GM21360 (cell line): ENCODE measurements around the gene PIP4K2C.

Source experiments
- ATAC-seq: cut with Tn5 transposase; IDR thresholded peaks from one replicate; pipeline ENCODE4 v1.9.1; 2021; ENCODE audit warnings: mild to moderate bottlenecking, moderate library complexity; ENCODE audit not compliant: unreplicated experiment

Gene PIP4K2C

DNA sequence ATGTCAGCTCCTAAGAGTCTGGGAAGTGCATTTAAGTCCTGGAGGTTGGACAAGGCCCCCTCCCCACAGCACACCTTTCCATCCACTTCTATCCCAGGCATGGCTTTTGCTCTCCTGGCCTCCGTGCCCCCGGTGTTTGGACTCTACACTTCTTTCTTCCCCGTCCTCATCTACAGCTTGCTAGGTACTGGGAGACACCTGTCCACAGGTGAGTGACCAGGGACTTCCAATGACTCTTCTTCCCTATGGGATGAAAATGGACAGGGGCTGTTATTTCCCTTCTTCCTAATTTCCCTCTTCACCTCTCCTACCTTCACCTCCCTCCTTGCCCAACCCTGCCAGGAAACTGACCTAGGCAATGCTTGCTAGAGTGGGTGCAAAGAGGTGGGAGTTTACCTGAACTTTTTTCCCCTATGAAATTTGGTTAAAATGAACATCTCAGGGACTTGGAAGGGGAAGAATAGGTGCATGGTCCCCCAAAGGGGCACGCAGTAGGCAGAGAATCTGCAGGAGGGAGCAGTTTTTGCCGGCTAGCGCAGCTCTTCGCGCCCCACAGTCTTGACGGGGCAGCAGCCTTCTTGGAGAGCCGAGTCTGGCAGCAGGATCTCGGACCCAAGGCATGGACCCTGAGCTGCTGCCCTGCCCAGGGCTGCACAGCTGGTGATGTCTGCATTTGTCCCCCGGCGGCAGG, 29.4 kb downstream of the PIP4K2C start:
- no peak for ATAC-seq

DNA sequence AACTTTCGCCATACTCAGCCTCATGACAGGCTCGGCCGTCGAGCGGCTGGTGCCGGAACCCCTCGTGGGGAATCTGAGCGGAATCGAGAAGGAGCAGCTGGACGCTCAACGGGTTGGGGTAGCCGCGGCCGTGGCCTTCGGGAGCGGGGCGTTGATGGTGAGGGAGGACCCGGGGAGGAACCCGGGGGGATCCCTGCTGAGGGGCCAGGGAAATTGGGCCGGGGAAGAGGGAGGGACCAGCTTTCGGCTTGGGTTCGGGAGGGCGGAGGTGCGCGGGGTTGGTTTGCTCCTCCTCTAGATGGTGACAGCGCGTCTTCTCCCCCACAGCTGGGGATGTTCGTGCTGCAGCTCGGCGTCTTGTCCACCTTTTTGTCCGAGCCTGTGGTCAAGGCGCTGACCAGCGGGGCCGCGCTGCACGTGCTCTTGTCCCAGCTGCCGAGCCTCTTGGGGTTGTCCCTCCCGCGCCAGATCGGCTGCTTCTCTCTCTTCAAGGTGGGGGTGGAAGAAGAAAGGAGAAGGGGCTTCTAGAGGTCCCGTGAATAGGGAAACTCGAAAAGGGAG, 30.0 kb downstream of the PIP4K2C start:
- ATAC-seq = no peak

GRCh38 chr12:57621497-57622292, 30.7 kb downstream of the PIP4K2C start:
- peak; percentile 52 for ATAC-seq

DNA sequence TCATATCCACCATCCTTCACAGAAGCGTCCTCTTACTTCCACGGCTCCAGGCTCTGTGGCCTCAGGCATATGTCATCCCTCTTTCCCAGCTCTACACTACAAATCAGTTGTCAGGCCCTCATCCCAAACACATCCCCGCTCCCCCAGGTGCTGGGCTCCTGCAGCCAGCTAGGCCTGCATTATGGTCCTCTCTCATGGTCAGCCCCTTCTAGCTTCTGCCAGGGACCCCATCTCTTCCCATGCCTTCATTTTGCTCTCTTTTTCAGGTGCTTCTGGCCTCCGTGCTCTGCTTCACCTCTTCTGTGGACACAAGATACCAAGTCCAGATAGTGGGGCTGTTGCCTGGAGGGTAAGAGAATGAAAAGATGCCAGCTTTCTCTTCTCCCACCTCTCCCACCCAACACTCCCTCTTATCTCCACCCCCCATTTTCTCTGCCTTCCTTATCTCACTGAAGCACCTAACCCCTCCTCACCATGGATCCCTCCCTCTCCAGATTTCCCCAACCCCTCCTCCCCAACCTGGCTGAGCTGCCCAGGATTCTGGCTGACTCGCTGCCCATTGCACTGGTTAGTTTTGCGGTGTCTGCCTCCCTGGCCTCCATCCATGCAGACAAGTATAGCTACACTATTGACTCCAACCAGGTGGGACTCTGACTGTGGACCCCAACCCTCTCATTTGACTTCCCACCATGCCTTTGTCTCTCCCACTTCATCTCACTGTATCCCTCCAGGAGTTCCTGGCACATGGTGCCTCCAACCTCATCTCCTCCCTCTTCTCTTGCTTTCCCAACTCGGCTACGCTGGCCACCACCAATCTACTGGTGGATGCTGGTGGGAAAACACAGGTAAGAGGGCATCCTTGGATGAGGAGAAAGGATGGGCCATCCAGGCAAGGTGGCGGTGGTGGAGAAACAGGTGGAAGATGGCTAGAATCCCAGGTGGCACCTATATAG, 31.6 kb downstream of the PIP4K2C start:
- no peak for ATAC-seq

- no peak for ATAC-seq
These were observed 32.4 kb downstream of the PIP4K2C start for GRCh38 chr12:57623385-57623784.

DNA sequence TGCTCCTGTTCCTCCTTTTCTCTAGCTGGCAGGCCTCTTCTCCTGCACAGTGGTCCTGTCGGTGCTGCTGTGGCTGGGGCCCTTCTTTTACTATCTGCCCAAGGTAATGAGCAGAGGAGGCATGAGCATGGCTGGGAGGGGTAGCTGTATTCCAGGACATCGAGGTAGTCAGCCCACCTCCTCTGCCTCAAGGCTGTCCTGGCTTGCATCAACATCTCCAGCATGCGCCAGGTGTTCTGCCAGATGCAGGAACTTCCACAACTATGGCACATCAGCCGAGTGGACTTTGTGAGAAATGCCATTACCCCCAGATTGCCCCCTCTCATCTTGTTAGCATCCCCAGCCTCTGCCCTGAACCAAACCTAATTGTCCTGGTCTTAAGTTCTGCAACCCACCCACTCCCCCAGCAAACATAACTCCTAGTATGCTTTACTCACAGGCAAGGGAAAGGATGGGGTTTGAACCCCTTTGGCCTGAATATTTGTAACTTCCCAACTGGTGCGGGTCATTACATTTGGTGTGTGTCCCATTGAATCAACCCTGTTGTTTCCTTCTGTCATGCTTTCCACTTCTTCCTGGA, 32.9 kb downstream of the PIP4K2C start:
- no peak for ATAC-seq

DNA sequence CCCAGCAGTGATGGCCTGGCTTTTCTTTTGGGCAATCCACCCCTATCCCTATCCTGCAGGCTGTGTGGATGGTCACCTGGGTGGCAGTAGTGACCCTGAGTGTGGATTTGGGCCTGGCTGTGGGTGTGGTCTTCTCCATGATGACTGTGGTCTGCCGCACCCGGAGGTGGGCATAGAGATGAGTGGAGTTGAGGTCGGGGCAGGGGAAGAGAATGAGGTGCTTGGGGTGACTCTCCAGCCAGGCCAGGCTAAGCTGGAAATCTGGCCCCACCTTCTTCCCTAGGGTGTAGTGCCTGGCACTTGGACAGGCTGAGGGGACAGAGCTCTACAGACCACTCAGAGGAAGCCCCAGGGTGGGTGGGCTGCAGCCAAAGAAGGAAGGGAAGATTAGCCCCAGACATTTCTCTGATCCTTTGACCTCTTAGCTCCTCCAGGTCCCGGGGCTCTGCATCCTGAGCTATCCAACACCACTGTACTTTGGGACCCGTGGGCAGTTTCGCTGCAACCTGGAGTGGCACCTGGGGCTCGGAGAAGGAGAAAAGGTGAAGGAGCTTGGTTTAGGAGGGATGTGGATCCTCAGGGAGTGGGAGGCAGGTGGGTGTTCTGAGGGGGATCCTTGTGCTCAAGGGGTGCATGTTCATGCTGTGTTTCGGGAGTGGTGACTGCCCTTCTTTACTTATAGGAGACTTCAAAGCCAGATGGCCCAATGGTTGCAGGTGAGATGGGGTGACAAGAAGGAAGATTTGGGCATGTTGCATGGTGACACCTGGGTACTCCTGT, 33.6 kb downstream of the PIP4K2C start:
- ATAC-seq = no peak

- ATAC-seq = no peak
These were observed 34.5 kb downstream of the PIP4K2C start for GRCh38 chr12:57625261-57626032.

DNA sequence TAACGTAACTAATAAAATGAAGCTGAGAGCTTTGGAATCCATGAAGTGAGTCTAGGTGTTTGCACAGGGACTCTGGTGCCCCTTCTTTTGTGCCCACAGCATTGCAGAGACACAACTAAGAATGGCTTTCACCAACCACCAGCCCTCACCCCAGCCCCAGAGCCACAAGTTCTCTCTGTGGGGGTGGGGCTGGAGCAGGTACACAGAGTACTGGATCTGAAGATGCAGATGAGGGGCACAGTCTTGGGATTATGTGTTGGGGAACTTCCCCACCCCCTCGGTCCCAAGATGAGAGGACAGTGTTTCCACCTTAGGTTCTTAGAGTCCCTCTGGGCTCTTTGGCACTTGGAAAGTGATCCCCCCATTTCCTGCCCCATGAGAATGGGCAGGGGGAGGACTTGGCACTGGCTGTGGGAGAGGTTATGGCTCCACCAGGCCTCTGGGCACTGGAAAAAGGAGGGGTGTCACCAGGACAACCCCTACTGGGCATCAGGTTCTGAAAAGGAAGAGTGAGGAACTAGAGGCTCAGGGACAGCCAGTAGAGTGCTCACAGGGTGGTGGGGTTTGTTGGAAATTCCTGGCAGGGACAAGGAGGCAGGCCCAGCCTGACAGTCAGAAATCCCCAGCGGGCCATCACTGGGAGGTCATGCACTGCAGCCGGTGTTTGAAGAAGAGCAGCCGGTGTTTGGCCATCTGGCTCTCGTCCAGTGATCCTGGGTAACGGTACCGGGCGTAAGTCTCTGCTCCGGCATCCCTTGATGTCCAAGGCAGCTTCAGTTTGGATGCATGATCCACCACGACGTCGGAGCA, 35.3 kb downstream of the PIP4K2C start:
- no peak for ATAC-seq

- ATAC-seq = no peak
These were observed 36.0 kb downstream of the PIP4K2C start for GRCh38 chr12:57626921-57627445.

DNA sequence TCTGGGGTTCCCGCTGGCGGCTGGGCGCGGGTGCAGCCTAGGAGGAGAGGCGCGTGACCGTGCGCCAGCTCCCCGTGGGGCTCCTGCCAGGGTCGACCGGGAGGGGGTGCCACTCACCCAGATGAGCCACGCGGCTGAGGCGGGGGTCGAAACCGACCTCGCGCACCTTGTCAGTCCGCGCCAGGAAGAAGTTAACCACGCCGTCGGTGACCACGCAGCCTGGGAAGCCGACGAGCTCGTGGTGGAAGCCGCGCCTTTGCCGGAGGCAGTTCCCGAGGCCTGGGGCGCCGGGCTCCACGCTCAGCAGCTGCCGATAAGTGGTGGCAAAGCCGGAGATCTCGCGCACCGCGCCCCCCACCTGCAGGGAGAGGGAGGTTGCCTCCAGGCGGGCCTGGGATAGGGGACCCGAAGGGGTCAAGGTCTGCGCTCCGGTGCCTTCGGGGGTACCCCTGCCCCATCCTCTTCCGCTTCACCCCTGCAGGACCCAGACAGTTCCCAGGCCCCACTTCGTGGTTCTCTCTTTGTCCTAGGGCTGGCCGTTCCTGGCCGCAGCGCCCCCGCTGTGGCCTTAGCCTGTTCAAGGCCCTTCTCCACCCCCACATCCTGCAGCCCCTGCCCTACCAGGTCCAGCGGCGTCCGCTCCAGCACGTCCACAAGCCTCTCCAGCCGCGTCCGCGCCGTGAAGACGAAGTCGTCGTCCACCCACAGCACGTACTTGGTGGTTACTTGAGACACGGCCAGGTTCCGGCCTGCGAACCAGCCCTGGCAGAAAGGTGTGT, 36.7 kb downstream of the PIP4K2C start:
- ATAC-seq = no peak

- no peak for ATAC-seq
These were observed 37.5 kb downstream of the PIP4K2C start for GRCh38 chr12:57628280-57629191.

DNA sequence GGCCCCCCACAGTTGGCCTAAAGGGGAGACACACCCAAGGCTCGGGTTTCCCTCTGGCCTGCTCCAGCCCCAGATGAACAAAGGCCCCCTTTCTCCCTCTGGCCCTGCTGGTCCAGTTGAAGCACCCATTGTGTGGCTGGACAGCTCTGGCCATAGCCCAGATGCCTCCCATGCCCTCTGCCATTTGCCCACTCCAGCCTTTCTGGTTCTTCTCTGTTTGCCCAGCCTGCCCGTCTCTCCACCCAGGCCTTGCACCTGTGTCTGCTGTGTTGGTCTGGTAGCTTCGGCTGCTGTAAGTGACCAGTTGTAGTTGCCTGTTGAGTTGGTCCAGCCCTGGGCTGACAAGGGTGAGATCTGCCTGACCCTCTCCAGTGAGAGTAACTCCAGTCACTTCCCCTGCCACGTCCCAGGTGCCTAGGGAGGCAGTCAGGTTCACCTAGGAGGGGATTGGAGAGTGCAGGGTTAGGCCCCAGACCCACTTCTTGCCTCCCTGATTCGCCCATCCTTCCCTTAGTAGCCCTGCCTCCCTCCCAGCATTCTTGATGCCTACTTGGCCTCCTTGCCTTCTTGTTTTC, 39.0 kb downstream of the PIP4K2C start:
- ATAC-seq = no peak

GRCh38 chr12:57630891-57631433, 40.0 kb downstream of the PIP4K2C start:
- ATAC-seq = no peak

DNA sequence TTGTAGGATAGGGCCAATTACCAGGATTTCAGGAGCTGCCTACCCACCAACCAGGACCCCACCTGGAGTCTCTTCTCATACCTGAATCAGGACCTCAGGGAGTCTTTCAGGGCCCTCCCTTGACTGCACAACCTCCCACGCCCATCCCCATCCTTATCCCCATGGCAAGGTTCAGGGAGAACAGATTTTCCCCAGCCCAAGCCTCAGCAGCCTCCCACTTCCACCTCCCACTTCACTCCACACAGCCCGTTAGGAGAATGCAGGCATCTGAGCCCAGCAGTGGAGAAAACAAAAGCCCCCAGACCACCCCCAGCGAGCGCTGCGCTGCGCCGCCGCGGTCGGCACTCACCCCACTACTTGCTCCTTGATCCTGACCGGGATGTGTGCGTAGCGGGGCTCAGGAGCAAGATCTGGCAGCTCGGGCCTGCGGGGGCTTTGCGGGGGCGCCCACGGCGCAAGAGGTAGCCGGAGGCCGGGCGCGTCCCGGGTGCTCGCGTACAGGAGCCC, 40.6 kb downstream of the PIP4K2C start:
- ATAC-seq = no peak
